ENCODE measurements around the gene GJB3. TPM values are rescaled to one million over a fixed set of nuclear protein-coding genes. Genes with fewer than 3 reads are reported as not detected.

Gene GJB3
- total RNA-seq, 1 experiment from 2014 or later: 89.9 TPM

- H2AFZ ChIP-seq (ENCODE audit: low read length): no peak overlapping the region
- no TSS peak for BruUV-seq (replicated peaks)
- H3K9me3 ChIP-seq (ENCODE audit: low read length): no peaks in the 10 kb centered on the region
- H3K9ac ChIP-seq (ENCODE audit: low read length): no peak overlapping the region
- H3K36me3 ChIP-seq (ENCODE audit: low read depth, low read length): no peaks in the 10 kb centered on the region
- ChIA-PET POLR2A (ENCODE audit: unreplicated experiment) (no interaction called here), CTCF (no interaction called here)
- no peaks in the 10 kb centered on the region for H3K9me2 ChIP-seq (replicated peaks; ENCODE audit: low read length)
- DNase-seq (no peak), ATAC-seq (no peak)
- H3K4me3 ChIP-seq (ENCODE audit: low read length): no peak overlapping the region
- no peaks in the 10 kb centered on the region for H3F3A ChIP-seq (ENCODE audit: low read length, unreplicated experiment)
- no peaks in the 10 kb centered on the region for H3K27me3 ChIP-seq (ENCODE audit: low read length)
- no peak overlapping the region for H3K4me2 ChIP-seq (ENCODE audit: low read length)
- TF ChIP-seq EZH2phosphoT487 (IDR thresholded peaks at IDR 0.05; ENCODE audit: borderline replicate concordance, low read length) (no peak), CTCF (conservative IDR thresholded peaks at IDR 0.05; ENCODE audit: low read depth, low read length) (no peak), EZH2 (IDR thresholded peaks at IDR 0.05; ENCODE audit: low read length, unreplicated experiment) (no peak)
- H3K79me2 ChIP-seq (ENCODE audit: low read length): no peaks in the 10 kb centered on the region
- intact Hi-C loops (cut with micrococcal nuclease): no loop called here
- H4K20me1 ChIP-seq (ENCODE audit: low read length): no peaks in the 10 kb centered on the region
- no peak overlapping the region for H3K27ac ChIP-seq (ENCODE audit: low read length)
- no peaks in the 10 kb centered on the region for H3K4me1 ChIP-seq (ENCODE audit: insufficient read depth, low read length)
These were observed 47.6 kb downstream of the GJB3 start for GRCh38 chr1:34828611-34829010.

- ATAC-seq (no peak), DNase-seq (no peak)
- H2AFZ ChIP-seq (ENCODE audit: low read length): no peak overlapping the region
- no peaks in the 10 kb centered on the region for H3K36me3 ChIP-seq (ENCODE audit: low read depth, low read length)
- BruUV-seq (replicated peaks): no TSS peak
- H3K4me3 ChIP-seq (ENCODE audit: low read length): no peak overlapping the region
- ChIA-PET POLR2A (ENCODE audit: unreplicated experiment) (no interaction called here), CTCF (no interaction called here)
- H3K9ac ChIP-seq (ENCODE audit: low read length): no peak overlapping the region
- no peaks in the 10 kb centered on the region for H3F3A ChIP-seq (ENCODE audit: low read length, unreplicated experiment)
- H3K4me1 ChIP-seq (ENCODE audit: insufficient read depth, low read length): no peaks in the 10 kb centered on the region
- no peaks in the 10 kb centered on the region for H3K79me2 ChIP-seq (ENCODE audit: low read length)
- H3K9me2 ChIP-seq (replicated peaks; ENCODE audit: low read length): no peaks in the 10 kb centered on the region
- no peaks in the 10 kb centered on the region for H3K27me3 ChIP-seq (ENCODE audit: low read length)
- no peaks in the 10 kb centered on the region for H3K9me3 ChIP-seq (ENCODE audit: low read length)
- intact Hi-C loops (cut with micrococcal nuclease): no loop called here
- no peak overlapping the region for H3K4me2 ChIP-seq (ENCODE audit: low read length)
- no peak overlapping the region for H3K27ac ChIP-seq (ENCODE audit: low read length)
- H4K20me1 ChIP-seq (ENCODE audit: low read length): no peaks in the 10 kb centered on the region
- TF ChIP-seq CTCF (conservative IDR thresholded peaks at IDR 0.05; ENCODE audit: low read depth, low read length) (no peak), EZH2 (IDR thresholded peaks at IDR 0.05; ENCODE audit: low read length, unreplicated experiment) (no peak), EZH2phosphoT487 (IDR thresholded peaks at IDR 0.05; ENCODE audit: borderline replicate concordance, low read length) (no peak)
These were observed 48.2 kb downstream of the GJB3 start for GRCh38 chr1:34829250-34829649.

- POLR2A ChIA-PET (ENCODE audit: unreplicated experiment): no interaction called here
- BruUV-seq (replicated peaks): no TSS peak
- H3K4me3 ChIP-seq (ENCODE audit: low read length): no peak overlapping the region
- H3K9ac ChIP-seq (ENCODE audit: low read length): no peak overlapping the region
- ATAC-seq (no peak), DNase-seq (no peak)
- CTCF ChIA-PET: no interaction called here
- H3K9me2 ChIP-seq (replicated peaks; ENCODE audit: low read length): no peaks in the 10 kb centered on the region
- H3K27ac ChIP-seq (ENCODE audit: low read length): no peak overlapping the region
- no peak overlapping the region for H2AFZ ChIP-seq (ENCODE audit: low read length)
- no peaks in the 10 kb centered on the region for H3K36me3 ChIP-seq (ENCODE audit: low read depth, low read length)
- H3K4me2 ChIP-seq (ENCODE audit: low read length): no peak overlapping the region
- no peaks in the 10 kb centered on the region for H3K27me3 ChIP-seq (ENCODE audit: low read length)
- no peak for TF ChIP-seq CTCF (conservative IDR thresholded peaks at IDR 0.05; ENCODE audit: low read depth, low read length)
- TF ChIP-seq EZH2 (IDR thresholded peaks at IDR 0.05; ENCODE audit: low read length, unreplicated experiment): no peak
- no peak for TF ChIP-seq EZH2phosphoT487 (IDR thresholded peaks at IDR 0.05; ENCODE audit: borderline replicate concordance, low read length)
- no peaks in the 10 kb centered on the region for H3F3A ChIP-seq (ENCODE audit: low read length, unreplicated experiment)
- no peaks in the 10 kb centered on the region for H3K9me3 ChIP-seq (ENCODE audit: low read length)
- intact Hi-C loops (cut with micrococcal nuclease): no loop called here
- H3K4me1 ChIP-seq (ENCODE audit: insufficient read depth, low read length): no peaks in the 10 kb centered on the region
- no peaks in the 10 kb centered on the region for H4K20me1 ChIP-seq (ENCODE audit: low read length)
- no peaks in the 10 kb centered on the region for H3K79me2 ChIP-seq (ENCODE audit: low read length)
These were observed 50.8 kb downstream of the GJB3 start for GRCh38 chr1:34831721-34832246.

Data from PC-3 (cell line).